CD4-positive, alpha-beta T cell treated with Interleukin-6 for 4 hours (primary cell): ENCODE results near the gene RREB1.
"Not testable (repeated sequence)": the region's sequence is repeated elsewhere in the genome, so short reads cannot be mapped to it uniquely, and the experiment has no call there.

Experiments used
- DNase-seq: peaks from one replicate; pipeline ENCODE4 v3.0.0-alpha.2; 2020; ENCODE audit warnings: mixed read lengths

Gene RREB1

DNA sequence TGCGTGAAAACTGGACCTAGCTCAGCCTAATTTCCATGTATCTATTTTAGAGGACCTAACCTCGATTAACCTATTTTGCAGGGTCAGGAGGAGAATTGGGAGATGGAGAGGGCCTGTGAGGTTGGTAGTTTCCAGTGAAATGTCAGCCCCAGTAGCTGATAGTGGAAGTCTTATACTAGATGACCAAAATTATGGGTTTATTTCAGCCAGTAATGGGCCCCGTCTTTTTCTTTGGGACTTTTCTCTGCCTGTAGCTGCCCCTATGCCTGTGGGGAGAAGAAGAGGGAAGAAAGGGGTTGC lies 37.8 kb downstream of the RREB1 start:
- no peak for DNase-seq

DNA sequence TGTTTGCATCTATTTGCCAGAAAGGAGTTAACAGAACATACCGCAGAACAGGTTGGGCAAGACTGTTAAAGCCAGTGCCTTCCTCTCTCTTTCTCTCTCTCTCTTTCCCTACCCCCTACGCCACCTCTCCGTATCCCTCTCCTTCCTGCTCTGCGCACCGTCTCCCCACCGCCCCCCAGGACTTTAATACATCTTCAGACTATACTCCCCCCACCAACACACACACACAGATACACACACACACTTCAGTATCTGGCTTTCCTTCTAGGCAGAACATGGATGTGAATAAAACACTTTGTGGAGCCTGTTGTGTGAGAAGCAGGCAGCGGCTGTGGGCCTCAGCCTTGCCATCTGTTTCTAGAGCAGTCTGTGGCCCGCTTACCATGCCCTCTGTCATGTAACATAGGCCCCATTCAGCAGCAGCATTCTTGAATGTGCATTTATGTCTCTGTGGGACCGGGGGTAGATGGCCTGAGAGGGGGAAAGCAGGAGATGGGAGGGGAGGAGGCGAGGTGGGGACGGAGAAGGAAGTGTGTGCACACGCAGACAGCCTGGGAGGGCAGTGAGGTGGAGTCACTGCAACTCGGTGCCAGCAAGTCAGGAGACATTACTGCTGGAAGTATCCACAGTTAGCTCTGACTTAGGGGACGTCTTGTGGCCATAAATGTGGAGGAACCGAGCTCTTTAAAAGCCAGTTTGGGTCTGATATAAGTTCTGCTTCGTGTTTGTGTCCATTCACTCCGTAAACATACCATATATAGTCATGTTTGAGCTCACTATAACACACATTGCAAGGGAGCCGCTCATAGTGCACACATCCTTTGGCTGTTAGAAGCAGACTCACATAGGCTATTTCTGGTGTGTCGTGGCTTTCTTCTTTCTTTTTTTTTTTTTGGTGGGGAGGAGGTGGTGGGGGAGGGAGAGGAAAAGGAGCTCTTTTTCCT lies 38.4 kb downstream of the RREB1 start:
- peak; percentile 39 for DNase-seq

DNA sequence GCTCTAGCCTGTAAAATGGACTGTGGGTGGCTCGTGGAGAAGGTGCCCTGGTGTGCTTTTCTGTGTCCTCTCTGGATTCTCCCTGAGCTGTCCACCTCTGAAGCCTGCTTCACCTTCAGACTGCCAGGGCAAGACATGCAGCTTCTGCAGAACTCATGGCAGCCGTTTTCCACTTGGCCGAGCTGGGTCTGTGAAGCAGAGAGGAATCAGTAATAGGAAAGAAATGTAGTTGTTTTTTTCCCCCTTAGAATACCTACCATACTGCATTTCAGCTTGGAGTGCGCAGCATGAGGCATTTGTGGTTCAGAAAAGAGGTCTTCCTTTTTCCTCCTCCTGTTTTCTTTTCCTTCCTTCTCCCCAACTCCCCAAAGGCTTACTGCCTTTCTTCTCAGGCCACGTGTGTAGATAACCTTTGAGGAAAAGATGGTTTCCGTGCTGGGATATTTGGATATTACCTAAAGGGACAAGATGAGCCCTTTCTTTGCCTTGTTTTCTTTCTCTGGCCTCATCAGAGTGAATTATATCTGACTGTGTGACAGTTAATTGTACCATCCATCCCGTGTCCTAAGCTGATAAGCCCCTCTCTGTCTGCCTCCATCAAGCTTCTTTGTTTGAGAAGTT lies 39.4 kb downstream of the RREB1 start:
- DNase-seq, result no peak

DNA sequence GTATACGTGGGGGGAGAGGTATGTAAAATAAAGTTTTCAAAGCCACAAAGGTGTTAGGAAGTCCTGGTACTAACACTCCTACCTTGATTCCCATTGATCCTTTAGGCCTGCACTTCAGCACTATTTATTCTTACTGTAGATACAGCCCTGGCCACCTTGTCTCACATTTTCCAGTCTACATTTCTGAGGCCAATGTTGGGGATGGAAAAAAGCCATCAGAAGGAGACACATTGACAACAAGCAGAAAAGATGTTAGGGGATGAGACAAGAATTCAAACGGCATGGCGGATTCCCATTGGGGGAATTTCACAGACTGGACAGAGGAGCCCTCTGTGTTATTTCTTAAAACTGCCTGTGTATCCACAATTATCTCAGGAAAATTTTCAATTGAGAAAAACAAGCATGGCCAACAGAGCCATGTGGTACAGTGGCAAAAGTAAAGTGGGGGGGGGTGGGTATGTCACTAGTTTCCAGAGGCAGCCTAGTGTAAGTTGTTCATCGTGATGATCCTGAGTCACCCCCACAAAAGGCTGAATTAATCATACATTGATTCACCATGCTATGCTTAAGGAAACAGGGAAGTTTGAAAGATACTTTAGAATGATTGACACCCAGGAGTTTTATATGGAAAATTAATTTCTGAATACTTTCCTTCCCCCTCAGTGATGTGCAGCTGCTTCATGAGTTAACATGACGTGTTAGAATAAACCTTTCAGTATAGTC lies 40.5 kb downstream of the RREB1 start:
- DNase-seq, result no peak

DNA sequence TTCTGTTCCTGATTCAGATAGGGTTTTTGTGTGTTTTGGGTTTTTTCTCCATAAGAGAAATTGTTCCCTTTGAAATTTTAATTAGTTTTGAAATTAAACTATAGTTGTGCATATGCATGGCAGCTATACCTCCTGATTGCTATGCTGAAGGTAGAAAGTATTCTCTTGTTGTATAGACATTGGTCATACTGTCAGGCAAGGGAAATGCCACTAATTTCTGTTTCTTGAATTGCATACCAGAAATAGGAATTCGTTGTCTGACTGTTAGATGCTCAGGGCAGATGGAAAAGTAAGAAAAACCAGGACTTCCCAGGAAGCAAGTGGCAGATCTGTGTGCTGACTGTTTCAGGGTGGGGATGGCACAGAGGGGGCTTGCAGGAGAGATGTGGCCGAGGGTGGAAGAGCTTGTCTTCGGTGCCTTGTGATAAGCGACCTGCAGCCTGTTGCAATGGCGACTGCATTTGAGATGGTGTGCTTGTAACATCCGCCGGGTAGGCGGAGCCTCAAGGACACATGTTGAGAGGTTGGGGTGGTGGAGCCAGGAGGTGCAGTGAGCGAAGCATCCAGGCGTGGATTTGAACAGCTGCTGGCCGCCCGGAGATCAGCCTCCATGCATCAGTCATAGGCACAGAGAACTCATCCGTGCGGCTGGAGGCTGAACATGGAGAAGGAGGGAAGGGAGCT lies 42.8 kb downstream of the RREB1 start:
- DNase-seq, result no peak

DNA sequence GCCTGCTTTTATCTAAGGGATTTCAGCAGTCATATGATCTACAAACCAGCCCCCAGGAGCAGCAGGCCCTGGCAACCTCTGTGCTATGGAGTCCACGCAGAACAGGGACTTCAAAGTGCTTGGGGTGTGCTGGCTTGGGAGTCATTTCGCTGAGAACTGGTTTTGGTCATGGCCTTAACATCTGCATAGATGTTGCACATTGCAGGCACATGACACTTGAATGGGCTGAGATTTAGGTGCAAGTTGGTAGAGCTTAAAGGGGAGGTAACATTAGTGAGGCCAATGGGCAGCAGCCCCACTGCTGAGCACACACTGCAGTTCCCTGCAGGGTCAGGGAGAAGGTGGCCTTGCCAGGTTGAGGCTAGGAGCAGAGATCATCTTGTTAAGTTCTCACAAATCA lies 43.6 kb downstream of the RREB1 start:
- DNase-seq, result no peak

DNA sequence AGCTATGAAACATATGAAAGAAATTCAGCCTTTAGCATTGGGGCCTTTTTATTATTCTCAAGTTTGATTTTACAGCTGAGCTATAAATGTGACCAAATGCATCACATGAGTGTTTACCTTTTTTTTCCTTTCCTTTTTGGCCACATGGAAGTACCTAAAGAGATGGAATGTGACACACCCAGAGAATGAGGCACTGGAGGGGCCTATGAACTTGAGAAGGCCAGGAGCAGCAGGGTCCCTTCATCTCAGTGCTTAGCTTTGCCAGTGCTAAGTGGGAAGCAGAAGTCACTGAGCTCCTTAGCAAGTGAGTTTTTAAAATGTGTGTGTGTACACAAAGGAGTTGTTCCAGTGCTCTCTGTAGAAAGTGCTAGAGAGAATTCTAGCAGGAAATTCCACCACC lies 44.7 kb downstream of the RREB1 start:
- no peak for DNase-seq

DNA sequence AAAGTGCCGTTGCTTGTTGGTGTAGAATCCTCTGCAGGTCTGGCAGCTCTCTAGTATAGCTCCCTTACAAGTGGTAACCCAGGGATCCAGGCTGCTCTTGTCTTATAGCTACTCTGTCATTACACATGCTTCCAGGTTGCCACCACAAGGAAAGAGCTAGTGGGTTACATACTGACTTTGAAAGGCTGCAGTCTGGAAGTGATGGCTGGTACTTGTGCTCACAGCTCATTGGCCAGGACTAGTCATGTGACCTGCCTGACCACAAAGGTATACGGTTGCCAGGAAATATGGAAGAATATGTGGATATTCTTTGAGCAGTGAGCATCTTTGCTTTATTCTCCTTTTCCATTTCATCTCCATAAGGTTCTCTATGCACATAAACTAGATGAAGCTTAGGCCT lies 46.0 kb downstream of the RREB1 start:
- peak; percentile 37 for DNase-seq

DNA sequence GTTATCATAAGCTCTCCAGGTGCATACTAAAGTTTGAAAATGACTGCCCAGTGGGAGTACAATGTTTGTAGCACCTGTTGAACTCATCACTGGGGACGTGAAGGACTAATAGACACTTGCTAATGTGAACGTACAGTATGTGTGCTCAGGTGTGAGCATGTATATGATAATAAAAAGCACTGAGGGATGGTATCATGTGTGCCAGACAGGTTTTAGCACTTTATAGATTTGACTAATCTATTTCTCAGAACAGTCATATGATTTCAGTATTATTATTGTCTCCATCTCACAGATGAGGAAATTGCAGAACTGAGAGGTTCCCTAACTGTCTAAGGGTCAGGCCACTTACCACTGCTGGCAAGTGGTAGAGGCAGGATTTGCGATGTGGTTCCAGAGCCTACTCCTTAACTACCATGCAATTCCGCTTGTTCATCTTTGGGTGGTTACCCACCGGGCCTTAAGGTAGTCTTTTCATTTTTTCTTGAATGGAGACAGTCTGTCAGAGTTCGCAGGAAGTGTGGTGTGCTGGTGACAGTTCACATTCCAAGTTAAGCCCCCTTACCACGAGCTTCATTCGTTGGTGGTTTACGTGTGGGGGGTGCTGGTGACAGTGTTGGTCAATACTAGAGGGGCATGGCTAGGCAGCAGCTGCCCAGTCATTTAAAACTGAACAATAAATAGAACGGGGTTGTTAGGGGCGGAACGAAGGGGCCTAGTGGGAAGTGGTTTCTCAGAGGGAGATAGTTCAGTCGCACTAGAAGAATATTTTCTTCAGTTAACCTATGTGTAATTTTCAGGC lies 46.8 kb downstream of the RREB1 start:
- DNase-seq, result no peak

DNA sequence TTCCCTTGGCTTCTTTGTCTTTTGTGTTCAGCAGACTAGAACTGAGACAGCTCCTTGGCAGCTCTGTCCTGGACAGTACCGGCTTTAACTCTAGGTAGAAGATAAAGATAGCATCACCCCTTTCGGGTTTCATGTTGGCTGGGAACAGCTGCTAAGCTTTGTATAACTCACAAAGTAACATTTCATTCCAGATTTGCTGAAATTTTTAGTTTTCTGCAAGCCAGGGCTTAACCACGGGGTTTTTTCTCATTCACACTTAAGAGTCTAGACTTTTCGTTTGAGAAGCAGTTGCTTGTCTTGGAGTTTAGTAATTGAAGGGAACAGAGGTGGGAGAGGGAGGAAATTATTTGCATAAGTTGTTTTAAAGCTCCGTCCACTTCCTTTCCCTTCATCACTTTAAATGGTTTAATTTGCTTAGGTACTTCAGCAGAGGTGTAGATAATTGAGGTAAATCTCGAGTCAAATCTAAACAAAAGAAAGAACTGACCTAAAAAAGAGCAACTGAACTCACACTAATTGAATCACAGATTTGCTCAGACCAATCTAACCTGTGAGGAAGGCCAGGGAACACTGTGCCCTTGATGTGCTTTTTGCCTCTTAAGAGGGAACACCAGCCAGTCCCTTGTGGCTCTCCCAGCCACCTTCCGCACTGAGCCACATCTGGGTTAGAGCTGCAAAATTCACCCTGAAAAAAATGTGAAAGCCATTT lies 48.3 kb downstream of the RREB1 start:
- no peak for DNase-seq

DNA sequence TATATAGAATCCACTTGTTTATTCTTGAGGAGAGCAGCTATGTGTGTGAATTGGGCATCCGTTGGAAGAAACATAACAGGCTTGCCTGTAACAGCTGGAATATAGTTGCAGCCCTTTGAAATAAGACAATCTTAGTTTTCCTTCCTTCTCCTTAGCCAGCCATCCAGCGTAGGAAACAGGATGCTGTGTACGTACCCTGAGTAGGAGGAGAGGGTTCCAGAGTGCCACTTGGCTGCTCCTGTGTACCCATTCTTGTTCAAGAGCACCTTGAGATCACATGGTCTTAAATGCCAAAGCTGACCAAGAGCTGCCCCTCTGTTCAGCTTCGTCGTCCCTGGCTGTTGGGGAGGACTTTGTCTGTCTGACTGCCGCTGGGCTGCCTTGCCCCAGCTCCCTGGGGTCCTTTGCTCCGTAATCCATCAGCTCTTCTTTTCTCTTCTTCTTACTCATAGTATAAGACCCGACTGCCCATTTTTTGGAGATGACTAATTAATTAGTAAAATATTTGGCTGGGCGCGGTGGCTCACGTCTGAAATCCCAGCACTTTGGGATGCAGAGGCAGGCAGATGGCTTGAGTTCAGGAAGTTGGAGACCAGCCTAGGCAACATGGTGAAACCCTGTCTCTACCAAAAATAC lies 49.0 kb downstream of the RREB1 start:
- no peak for DNase-seq

DNA sequence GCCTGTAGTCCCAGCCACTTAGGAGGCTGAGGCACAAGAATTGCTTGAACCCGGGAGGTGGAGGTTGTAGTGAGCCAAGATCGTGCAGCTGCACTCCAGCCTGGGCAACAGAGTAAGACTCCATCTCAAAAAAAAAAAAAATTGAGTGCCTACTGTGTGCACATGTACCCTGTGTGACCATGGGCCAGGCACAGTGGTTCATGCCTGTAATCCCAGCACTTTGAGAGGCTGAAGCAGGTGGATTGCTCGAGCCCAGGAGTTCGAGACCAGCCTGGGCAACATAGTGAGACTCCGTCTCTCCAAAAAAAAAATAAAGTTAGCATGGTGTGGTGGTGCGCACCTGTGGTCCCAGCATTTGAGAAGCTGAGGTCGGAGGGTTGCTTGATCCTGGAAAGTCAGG lies 49.5 kb downstream of the RREB1 start:
- not testable (repeated sequence) for DNase-seq

DNA sequence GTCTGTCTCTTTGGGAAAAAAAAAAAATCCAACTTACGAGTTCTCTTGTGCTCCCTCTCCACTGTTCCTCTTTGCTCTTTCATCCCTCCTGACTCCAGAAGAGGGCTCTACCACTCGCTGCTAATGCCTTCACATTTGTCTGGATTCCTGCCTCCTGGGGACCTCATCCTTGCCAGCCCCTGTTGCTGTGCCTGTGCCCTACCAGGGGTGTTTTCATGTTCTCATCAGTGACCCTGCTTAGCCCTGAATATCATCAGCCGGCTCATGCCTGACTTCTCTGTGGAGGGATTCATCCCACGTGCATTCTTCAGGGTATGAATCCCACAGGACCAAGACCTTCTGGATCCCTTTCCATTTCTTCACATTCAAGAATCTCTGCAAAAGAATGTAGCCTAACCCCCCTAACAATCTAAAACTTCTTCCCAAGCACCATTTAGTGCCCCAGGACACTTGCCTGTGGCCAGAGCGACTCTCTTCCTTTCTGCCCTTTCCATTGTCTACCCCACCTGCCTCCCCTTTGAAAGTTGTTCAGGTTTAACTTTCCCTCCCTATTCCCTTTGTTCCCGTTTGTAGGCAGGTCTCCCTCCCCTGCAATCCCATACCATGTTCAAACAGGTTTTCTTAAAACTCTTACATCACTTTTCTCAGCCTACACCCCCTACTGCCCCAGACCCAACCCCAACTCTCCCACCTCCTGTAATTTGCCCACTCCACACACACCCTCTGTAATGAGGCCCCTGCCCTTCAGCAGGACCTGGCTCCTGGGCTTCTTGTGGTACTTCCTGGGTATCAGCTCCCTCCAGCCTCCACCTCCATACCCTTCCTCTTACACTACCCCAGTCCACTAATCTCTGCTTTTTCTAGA lies 50.2 kb downstream of the RREB1 start:
- no peak for DNase-seq

DNA sequence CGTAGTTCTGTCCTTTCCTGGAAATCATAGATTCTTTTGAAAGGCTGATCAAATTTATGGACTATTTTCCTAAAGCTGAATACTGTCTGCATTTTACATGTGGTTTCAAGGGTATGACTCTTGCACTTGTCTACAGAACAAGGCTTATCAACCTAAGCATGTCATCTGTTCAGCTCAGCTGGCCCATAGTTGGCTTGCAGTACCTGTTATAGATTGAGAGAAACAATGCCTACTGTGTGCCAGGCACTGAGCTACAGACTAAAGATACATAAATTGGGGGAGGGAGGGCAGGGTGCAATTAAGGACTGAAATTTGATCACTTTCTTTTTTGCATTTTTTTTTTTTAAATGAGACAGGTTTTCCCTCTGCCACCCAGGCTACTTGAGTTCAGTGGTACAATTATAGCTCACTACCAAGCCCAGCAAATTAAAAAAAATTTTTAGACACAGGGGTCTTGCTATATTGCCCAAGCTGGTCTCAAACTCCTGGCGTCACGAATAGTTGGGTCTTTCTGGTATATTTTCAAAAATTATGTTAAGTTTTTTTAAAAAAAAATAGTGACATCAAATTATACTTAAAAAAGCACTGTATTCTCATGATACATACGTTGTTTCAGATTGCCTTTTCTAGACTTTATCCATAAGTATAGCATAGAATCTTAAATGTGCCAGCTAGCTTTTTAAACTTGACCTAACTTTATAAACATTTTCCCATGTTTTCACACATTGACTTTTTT lies 52.2 kb downstream of the RREB1 start:
- no peak for DNase-seq

DNA sequence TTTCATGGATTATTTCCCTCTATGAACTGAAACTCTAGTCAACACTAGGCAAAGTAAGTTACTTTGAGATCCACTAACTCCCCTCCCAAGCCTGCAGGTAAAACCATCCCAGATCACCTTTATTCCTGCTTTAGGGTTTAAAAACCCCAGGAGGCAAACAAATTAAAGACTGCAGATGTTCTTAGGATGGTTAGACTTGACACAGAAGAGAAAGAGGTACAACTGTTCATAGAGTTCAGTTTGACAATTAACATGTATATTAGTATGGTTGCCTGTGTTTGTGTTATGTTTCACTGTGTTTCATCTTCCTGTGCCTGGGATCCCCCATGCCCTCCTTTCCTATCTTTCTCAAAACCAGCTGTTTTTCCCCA lies 53.5 kb downstream of the RREB1 start:
- no peak for DNase-seq

DNA sequence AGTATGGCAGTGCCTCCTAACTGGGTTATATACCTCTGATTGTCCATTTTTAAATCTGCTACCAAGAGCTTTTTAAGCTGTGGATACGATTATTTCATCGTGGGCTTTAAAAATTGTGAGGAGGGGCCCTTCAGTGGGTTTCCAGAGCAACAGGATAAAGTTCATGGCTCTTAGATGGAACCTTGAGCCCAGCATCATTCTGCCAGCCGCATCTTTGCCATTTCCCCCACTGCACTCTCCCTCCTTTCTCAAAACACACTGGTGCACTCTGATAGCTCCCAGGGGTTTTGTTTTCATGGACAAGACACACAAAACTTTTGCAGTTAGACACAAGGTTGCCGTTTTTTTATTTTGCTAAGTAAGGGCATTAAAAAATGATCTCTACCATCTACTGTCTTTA lies 54.1 kb downstream of the RREB1 start:
- DNase-seq, result no peak

DNA sequence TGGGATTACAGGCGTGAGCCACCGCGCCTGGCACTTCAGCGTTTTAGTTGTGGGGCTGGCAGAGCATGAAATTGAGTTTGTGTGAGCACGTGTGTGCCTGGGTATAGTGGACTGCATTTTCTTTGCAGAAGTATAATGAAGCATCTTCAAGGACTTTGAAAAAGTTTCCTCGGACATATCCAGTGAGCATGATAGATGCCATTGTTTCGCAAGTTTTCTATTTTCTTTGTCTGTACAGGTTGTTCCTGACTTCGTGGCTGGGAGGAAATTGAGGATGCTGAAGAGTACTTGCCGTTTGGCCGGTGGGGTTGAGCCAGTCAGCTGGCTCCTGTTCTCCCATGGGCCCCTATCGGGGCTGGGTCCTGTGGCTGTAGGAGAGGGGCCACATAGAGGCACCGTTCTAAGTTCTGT lies 55.9 kb downstream of the RREB1 start:
- no peak for DNase-seq

DNA sequence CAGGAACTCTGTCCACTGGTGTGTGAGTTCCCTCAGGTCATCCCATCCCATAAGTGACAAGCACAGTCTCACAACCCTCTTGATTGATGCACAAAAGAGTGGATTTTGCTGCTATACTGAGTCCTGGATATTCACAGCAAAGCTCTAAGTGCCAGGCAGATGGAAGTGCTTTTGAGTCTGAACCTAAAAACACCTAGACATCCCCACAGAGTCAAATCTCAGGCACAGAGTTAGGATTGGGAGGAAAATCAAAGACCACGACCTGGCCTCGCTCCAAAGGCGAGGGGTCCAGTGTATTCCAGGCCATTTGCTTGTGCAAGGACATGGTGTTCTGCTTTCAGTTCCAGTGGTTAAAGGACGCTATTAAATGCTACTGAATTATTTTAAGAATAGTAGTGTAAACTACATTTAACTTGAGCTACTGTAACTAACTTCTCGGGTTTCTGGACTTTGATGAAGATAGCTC lies 56.8 kb downstream of the RREB1 start:
- DNase-seq, result no peak
